ENCODE measurements around the gene GPR18.
"Not testable (repeated sequence)": the region's sequence is repeated elsewhere in the genome, so short reads cannot be mapped to it uniquely, and the experiment has no call there.

Gene GPR18

DNA sequence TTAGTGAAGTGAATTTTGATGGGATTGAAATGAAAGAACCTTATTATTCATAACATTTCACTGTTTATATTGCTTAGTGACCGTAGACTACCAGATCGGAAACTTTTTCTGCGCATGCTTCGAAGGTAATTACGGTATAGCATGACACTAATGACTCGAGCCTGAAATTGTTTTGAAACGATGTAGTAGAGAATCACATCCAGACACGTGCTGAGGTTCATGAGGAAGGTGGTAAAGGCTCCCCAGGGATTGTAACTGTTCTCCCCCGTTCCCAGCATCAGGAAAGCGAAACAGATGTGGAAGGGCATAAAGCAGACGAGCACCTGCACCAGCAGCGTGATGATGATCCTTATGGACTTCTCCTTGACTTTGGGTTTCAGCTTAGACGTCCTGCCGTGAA is 3.3 kb downstream of the GPR18 start:
- Mint-ChIP-seq H3K27ac (peak overlapping the region; percentile 62), H3K9me3 (no peaks in the 10 kb centered on the region), H3K4me1 (peaks cover 32% of the 10 kb centered on the region), H3K36me3 (peaks cover 36% of the 10 kb centered on the region), H3K4me3 (peak overlapping the region; percentile 53), H3K27me3 (no peaks in the 10 kb centered on the region)
- DNase-seq (ENCODE audit: low spot score in 2 of 2) (no peak), ATAC-seq (ENCODE audit: low read depth) (no peak)

- no peak for DNase-seq (ENCODE audit: low spot score in 2 of 2)
- Mint-ChIP-seq H3K4me1 (peaks cover 28% of the 10 kb centered on the region), H3K9me3 (peaks cover 6% of the 10 kb centered on the region), H3K27me3 (no peaks in the 10 kb centered on the region), H3K4me3 (no peak overlapping the region), H3K27ac (peak overlapping the region; percentile 60), H3K36me3 (peaks cover 49% of the 10 kb centered on the region)
- ATAC-seq (ENCODE audit: low read depth), result no peak
Observed at GRCh38 chr13:99251921-99252320, 6.3 kb downstream of the GPR18 start.

- H3K27me3 Mint-ChIP-seq, result no peaks in the 10 kb centered on the region
- DNase-seq (ENCODE audit: low spot score in 2 of 2) (no peak), ATAC-seq (ENCODE audit: low read depth) (no peak)
- H3K9me3 Mint-ChIP-seq, result peaks cover 6% of the 10 kb centered on the region
- no peak overlapping the region for H3K4me3 Mint-ChIP-seq
- peaks cover 51% of the 10 kb centered on the region for H3K36me3 Mint-ChIP-seq
- peak overlapping the region; percentile 60 for H3K27ac Mint-ChIP-seq
- peaks cover 28% of the 10 kb centered on the region for H3K4me1 Mint-ChIP-seq
Observed at GRCh38 chr13:99250982-99251825, 7.0 kb downstream of the GPR18 start.

DNA sequence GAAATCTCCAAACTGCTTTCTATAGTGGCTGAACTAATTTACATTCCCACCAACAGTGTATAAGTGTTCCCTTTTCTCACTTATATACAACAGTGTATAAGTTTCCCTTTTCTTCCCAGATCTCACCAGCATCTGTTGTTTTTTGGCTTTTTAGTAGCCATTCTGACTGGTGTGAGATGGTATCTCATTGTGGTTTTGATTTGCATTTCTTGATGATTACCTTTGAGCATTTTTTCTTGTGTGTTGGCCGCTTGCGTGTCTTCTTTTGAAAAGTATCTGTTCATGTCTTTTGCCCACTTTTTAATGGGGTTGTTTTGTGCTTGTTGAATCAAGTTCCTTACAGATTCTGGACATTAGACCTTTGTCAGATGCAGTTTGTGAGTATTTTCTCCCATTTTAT is 8.6 kb downstream of the GPR18 start:
- H3K4me3 Mint-ChIP-seq; DNase-seq (ENCODE audit: low spot score in 2 of 2); ATAC-seq (ENCODE audit: low read depth); H3K27me3 Mint-ChIP-seq; H3K27ac Mint-ChIP-seq; H3K9me3 Mint-ChIP-seq: not testable (repeated sequence)
- Mint-ChIP-seq H3K36me3 (peaks cover 42% of the 10 kb centered on the region), H3K4me1 (peaks cover 18% of the 10 kb centered on the region)

- DNase-seq (ENCODE audit: low spot score in 2 of 2); H3K4me3 Mint-ChIP-seq; ATAC-seq (ENCODE audit: low read depth); H3K27me3 Mint-ChIP-seq; H3K9me3 Mint-ChIP-seq; H3K27ac Mint-ChIP-seq: not testable (repeated sequence)
- Mint-ChIP-seq H3K36me3 (peaks cover 43% of the 10 kb centered on the region), H3K4me1 (peaks cover 18% of the 10 kb centered on the region)
Observed at GRCh38 chr13:99249178-99249577, 9.0 kb downstream of the GPR18 start.

DNA sequence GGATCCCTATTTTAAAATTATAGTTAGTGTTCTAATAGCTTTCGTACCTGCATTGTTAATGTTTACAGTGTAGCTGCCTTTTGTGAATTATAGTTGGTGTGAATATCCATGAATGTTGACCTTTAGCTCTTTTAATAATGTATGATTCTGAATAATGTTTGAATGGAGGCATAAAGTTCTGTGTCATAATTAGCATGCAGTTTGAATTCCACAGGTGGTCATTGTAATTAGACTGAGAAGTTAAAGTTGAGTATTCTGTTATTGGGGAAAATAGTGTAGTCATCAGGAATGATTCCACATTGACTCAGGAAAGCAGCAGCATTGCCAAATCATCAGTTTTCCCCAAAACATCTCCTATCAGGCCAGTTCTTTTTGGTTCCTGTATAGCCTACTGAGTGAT is 12.1 kb downstream of the GPR18 start:
- Mint-ChIP-seq H3K27me3 (no peaks in the 10 kb centered on the region), H3K4me3 (no peak overlapping the region), H3K9me3 (peaks cover 6% of the 10 kb centered on the region), H3K36me3 (peaks cover 33% of the 10 kb centered on the region), H3K27ac (no peak overlapping the region), H3K4me1 (peaks cover 10% of the 10 kb centered on the region)
- DNase-seq (ENCODE audit: low spot score in 2 of 2) (no peak), ATAC-seq (ENCODE audit: low read depth) (no peak)

DNA sequence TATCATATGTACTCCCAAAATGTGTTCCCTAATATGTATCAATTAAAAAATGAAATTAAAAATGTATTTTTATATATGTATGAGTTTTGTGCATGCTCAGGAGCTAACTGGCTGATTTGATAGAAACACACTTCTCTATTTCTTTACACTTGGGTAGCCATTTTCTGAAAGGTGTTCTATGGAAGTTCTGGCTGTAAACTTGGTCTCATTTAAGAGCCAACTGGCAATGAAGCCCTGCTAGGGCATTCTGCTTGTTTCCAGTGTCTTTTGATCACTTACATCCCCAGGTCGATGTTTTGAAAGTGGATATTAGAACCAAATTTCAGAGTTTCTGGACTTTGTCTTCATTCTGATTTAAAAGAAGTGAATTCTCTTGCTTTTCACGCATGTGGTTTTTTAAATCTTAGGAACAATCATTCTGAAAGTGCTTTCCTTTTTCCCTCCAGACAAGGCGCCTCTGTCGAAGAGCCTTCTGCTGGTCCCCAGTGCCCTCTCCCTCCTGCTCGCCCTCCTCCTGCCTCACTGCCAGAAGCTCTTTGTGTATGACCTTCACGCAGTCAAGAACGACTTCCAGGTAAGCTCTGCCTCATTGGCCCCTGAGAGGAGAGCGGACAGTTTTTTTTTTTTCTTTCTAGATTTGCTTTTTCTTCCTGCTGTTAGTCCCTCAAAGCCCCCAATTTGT is 20.1 kb downstream of the GPR18 start:
- ATAC-seq (ENCODE audit: low read depth) (peak; percentile 73), DNase-seq (ENCODE audit: low spot score in 2 of 2) (no peak)
- H3K4me1 Mint-ChIP-seq, result peaks cover 36% of the 10 kb centered on the region
- peaks cover 18% of the 10 kb centered on the region for H3K36me3 Mint-ChIP-seq
- no peaks in the 10 kb centered on the region for H3K27me3 Mint-ChIP-seq
- H3K9me3 Mint-ChIP-seq, result no peaks in the 10 kb centered on the region
- peak overlapping the region; percentile 95 for H3K27ac Mint-ChIP-seq
- H3K4me3 Mint-ChIP-seq, result peak overlapping the region; percentile 81

DNA sequence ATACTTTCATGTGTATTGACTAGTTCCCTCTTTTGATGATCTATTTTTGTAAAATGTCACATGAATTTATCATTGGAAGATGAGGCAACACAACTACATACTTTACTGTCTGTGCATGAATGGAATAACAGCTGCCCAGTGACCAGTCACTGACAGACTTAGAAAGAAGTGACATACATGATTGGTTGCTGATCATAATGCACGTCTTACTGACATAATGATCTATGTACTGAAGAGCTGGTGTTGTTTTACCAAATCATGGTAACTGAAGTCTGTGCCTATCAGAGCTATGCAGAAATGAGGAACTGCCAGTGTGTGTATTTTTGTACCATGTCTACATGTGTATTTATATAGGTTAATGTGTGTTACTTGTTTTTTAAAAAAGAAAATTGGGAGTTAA is 26.5 kb downstream of the GPR18 start:
- no peaks in the 10 kb centered on the region for H3K27me3 Mint-ChIP-seq
- DNase-seq (ENCODE audit: low spot score in 2 of 2), result peak in 1 of 2 donors; percentile 21
- no peaks in the 10 kb centered on the region for H3K9me3 Mint-ChIP-seq
- peak; percentile 55 for ATAC-seq (ENCODE audit: low read depth)
- H3K4me1 Mint-ChIP-seq, result peaks cover 42% of the 10 kb centered on the region
- H3K36me3 Mint-ChIP-seq, result peaks cover 3% of the 10 kb centered on the region
- peak overlapping the region; percentile 58 for H3K4me3 Mint-ChIP-seq
- peak overlapping the region; percentile 86 for H3K27ac Mint-ChIP-seq

- Mint-ChIP-seq H3K27ac (no peak overlapping the region), H3K4me1 (peaks cover 46% of the 10 kb centered on the region)
- no peak for ATAC-seq (ENCODE audit: low read depth)
Observed at GRCh38 chr13:99230991-99231390, 27.2 kb downstream of the GPR18 start.

GRCh38 chr13:99230588-99230987 is 27.6 kb downstream of the GPR18 start:
- H3K9me3 Mint-ChIP-seq; H3K4me3 Mint-ChIP-seq; H3K36me3 Mint-ChIP-seq; H3K27ac Mint-ChIP-seq; H3K27me3 Mint-ChIP-seq; ATAC-seq (ENCODE audit: low read depth); DNase-seq (ENCODE audit: low spot score in 2 of 2): not testable (repeated sequence)
- peaks cover 46% of the 10 kb centered on the region for H3K4me1 Mint-ChIP-seq

More at GRCh38 chr13:99230991-99231390, 27.2 kb downstream of the GPR18 start:
- H3K36me3 Mint-ChIP-seq, result peaks cover 9% of the 10 kb centered on the region
- H3K9me3 Mint-ChIP-seq, result no peaks in the 10 kb centered on the region
- no peak overlapping the region for H3K4me3 Mint-ChIP-seq
- DNase-seq (ENCODE audit: low spot score in 2 of 2), result no peak
- no peaks in the 10 kb centered on the region for H3K27me3 Mint-ChIP-seq

GRCh38 chr13:99228737-99229691 is 29.2 kb downstream of the GPR18 start:
- H3K4me1 Mint-ChIP-seq, result peaks cover 46% of the 10 kb centered on the region
- peak; percentile 35 to 61 for DNase-seq (ENCODE audit: low spot score in 2 of 2)
- H3K36me3 Mint-ChIP-seq, result peaks cover 5% of the 10 kb centered on the region
- no peaks in the 10 kb centered on the region for H3K27me3 Mint-ChIP-seq
- no peaks in the 10 kb centered on the region for H3K9me3 Mint-ChIP-seq
- ATAC-seq (ENCODE audit: low read depth), result peak; percentile 84
- peak overlapping the region; percentile 29 for H3K27ac Mint-ChIP-seq
- H3K4me3 Mint-ChIP-seq, result peak overlapping the region; percentile 85

GRCh38 chr13:99227909-99228688 is 30.1 kb downstream of the GPR18 start:
- Mint-ChIP-seq H3K4me3 (peak overlapping the region; percentile 85), H3K36me3 (peaks cover 9% of the 10 kb centered on the region), H3K9me3 (peaks cover 2% of the 10 kb centered on the region), H3K27me3 (no peaks in the 10 kb centered on the region), H3K27ac (peak overlapping the region; percentile 29), H3K4me1 (peaks cover 54% of the 10 kb centered on the region)
- no peak for DNase-seq (ENCODE audit: low spot score in 2 of 2)
- ATAC-seq (ENCODE audit: low read depth), result no peak

DNA sequence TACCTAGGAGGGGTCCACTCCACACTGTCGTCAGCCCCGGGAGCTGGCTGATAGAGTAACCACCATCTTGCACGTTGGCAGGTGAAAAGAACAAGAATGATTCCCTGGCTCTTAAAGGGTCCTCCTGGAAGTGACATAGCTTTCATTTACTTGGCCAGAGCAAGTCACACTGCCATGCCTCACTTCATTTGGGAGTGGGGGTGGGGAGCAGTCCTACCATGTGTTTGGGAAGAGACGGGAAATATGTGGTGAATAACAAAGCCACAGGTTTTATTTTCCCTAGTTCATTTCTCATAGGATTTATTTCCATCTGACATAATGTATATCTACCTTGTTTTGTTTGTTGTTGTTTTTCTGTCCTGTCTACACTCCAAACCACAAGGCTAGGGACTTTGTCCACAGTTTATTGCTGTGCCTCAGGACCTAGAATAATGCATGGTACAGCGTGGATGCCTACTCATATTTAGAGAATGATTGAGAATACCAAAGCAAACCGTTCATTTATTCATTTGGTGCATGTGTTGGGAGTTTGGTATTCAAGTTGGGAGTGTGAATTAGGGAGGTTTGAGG is 30.8 kb downstream of the GPR18 start:
- Mint-ChIP-seq H3K27me3 (no peaks in the 10 kb centered on the region), H3K27ac (peak overlapping the region; percentile 6), H3K4me3 (peak overlapping the region; percentile 21), H3K9me3 (peaks cover 2% of the 10 kb centered on the region), H3K36me3 (peaks cover 9% of the 10 kb centered on the region), H3K4me1 (peaks cover 55% of the 10 kb centered on the region)
- ATAC-seq (ENCODE audit: low read depth) (no peak), DNase-seq (ENCODE audit: low spot score in 2 of 2) (no peak)
